Ascending aorta (tissue), 2 donors: Measurements from ENCODE around the gene NUP98. TPM values are rescaled to one million over a fixed set of nuclear protein-coding genes. Genes with fewer than 3 reads are reported as not detected.

Source experiments
- DNase-seq, 2 donors: peaks; one replicate each; pipeline ENCODE4 v3.0.0-alpha.2; 2019; ENCODE audit warnings: low spot score in 2 of 2
- H3K27ac ChIP-seq, 2 donors: fragments of 200-600 bp; sonication (generic); one replicate each; pipeline ENCODE4 v1.5.1; 2016 to 2017; ENCODE audit warnings: mild to moderate bottlenecking in 1 of 2
- H3K27me3 ChIP-seq: fragments of 200-600 bp; sonication (generic); one replicate; pipeline ENCODE4 v1.5.1; 2017
- H3K36me3 ChIP-seq, 2 donors: fragments of 200-600 bp; sonication (generic); one replicate each; pipeline ENCODE4 v1.5.1; 2016
- H3K4me1 ChIP-seq, 2 donors: fragments of 200-600 bp; sonication (generic); one replicate each; pipeline ENCODE4 v1.5.1; 2016 to 2017; ENCODE audit warnings: mild to moderate bottlenecking in 1 of 2
- H3K4me3 ChIP-seq, 2 donors: fragments of 200-600 bp; sonication (generic); one replicate each; pipeline ENCODE4 v1.5.1; 2016 to 2017; ENCODE audit warnings: mild to moderate bottlenecking in 1 of 2
- H3K9me3 ChIP-seq, 2 donors: fragments of 200-600 bp; sonication (generic); one replicate each; pipeline ENCODE4 v1.5.1; 2016
- intact Hi-C: fragments of 100-400 bp; cut with DNase I; formaldehyde crosslinking; loops from one replicate; pipeline ENCODE4 v1.15.1; 2023
- total RNA-seq: library from RNA; depleted of rRNA; stranded (reverse); fragments of >200 nt; gene quantifications from one replicate; pipeline ENCODE4 v1.1.0, GENCODE V29; 2016
- TF ChIP-seq, protein P1 (sequence below), 3 experiments: fragments of 200-600 bp in 2 of 3; fragments of 450-650 bp in 1 of 3; sonication (generic) in 2 of 3; IDR thresholded peaks; one replicate each; pipeline ENCODE4 v1.5.1; 2016 to 2019; ENCODE audit warnings: antibody characterized with exemption in 3 of 3, mild to moderate bottlenecking in 1 of 3, moderate library complexity in 1 of 3

The NUP98 gene
- total RNA-seq, 1 donor from 2014 or later, result 36.3 TPM

GRCh38 chr11:3802011-3802790, 4.8 kb upstream of the NUP98 start:
- H3K4me1 ChIP-seq, result peaks cover 0 to 3% of the 10 kb centered on the region in 2 donors
- no peaks in the 10 kb centered on the region for H3K27me3 ChIP-seq
- H3K27ac ChIP-seq, result no peak overlapping the region
- H3K36me3 ChIP-seq, result no peaks in the 10 kb centered on the region
- H3K4me3 ChIP-seq, result no peak overlapping the region
- H3K9me3 ChIP-seq, result no peaks in the 10 kb centered on the region
- TF ChIP-seq, protein P1, sequence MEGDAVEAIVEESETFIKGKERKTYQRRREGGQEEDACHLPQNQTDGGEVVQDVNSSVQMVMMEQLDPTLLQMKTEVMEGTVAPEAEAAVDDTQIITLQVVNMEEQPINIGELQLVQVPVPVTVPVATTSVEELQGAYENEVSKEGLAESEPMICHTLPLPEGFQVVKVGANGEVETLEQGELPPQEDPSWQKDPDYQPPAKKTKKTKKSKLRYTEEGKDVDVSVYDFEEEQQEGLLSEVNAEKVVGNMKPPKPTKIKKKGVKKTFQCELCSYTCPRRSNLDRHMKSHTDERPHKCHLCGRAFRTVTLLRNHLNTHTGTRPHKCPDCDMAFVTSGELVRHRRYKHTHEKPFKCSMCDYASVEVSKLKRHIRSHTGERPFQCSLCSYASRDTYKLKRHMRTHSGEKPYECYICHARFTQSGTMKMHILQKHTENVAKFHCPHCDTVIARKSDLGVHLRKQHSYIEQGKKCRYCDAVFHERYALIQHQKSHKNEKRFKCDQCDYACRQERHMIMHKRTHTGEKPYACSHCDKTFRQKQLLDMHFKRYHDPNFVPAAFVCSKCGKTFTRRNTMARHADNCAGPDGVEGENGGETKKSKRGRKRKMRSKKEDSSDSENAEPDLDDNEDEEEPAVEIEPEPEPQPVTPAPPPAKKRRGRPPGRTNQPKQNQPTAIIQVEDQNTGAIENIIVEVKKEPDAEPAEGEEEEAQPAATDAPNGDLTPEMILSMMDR (IDR thresholded peaks at IDR 0.05), result no peak
- DNase-seq, result no peak
- intact Hi-C loops, result no loop called here

DNA sequence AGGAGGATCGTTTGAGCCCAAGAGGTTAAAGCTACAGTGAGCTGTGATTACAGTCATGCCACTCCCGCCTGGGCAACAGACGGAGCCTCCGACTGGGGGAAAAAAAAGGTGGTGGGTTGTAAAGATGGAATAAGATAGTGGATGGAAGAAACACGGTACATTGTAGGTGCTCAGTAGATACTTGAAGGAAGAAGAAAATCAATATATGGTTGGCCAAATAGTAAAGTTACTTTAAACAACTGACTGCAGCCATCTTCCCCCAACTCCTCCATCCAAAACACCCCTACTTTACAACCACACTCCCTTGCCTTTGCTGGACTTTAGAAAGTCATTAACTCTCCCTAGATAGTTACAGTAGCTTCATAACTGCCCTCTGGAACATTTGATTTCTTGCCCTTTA, 2.5 kb upstream of the NUP98 start:
- no peaks in the 10 kb centered on the region for H3K36me3 ChIP-seq
- H3K4me3 ChIP-seq, result no peak overlapping the region
- H3K27me3 ChIP-seq, result no peaks in the 10 kb centered on the region
- TF ChIP-seq, protein P1 (IDR thresholded peaks at IDR 0.05), result no peak
- H3K4me1 ChIP-seq, result peaks cover 0 to 19% of the 10 kb centered on the region in 2 donors
- intact Hi-C loops, result no loop called here
- DNase-seq, result no peak
- no peak overlapping the region for H3K27ac ChIP-seq
- no peaks in the 10 kb centered on the region for H3K9me3 ChIP-seq

- peaks cover 0 to 21% of the 10 kb centered on the region in 2 donors for H3K4me1 ChIP-seq
- no peak for DNase-seq
- H3K9me3 ChIP-seq, result no peaks in the 10 kb centered on the region
- TF ChIP-seq, protein P1 (IDR thresholded peaks at IDR 0.05), result no peak
- H3K36me3 ChIP-seq, result peaks cover 0 to 2% of the 10 kb centered on the region in 2 donors
- H3K27ac ChIP-seq, result no peak overlapping the region
- H3K4me3 ChIP-seq, result no peak overlapping the region
- intact Hi-C loops, result no loop called here
- H3K27me3 ChIP-seq, result no peaks in the 10 kb centered on the region
Measured at GRCh38 chr11:3799143-3799542, 1.8 kb upstream of the NUP98 start.

GRCh38 chr11:3796801-3797328, 489 bp downstream of the NUP98 start:
- peaks cover 0 to 21% of the 10 kb centered on the region in 2 donors for H3K4me1 ChIP-seq
- H3K9me3 ChIP-seq, result no peaks in the 10 kb centered on the region
- H3K27ac ChIP-seq, result peak overlapping the region; percentile 95 to 96
- intact Hi-C loops, result loop anchor here (1.0 to 2.0 kb wide), 3 partner anchors 44 to 374 kb away; partner anchors contain the start of gene RRM1
- H3K4me3 ChIP-seq, result peak overlapping the region; percentile 85 to 86
- no peak for DNase-seq
- H3K36me3 ChIP-seq, result peaks cover 5 to 22% of the 10 kb centered on the region in 2 donors
- TF ChIP-seq, protein P1 (IDR thresholded peaks at IDR 0.05), result no peak
- H3K27me3 ChIP-seq, result no peaks in the 10 kb centered on the region

DNA sequence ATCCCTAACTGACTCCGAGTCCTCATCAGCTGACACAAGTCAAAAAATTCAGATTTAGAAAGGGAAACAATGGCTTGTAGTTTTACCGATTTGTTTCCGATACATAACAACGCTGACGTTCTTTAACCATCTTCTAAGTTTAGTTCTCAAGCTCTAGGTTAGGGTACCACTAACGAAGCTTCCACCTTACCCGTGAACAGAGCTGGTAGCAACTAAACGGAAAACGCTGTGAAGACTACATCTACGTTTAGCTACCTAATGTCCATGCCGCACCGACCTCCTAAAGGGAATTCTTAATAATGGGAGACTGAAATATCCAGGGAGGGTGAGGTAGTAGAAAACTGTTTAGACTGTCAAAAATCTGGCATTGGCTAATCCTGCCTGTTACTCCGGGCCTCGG, 1.0 kb downstream of the NUP98 start:
- DNase-seq, result no peak
- H3K27ac ChIP-seq, result peak overlapping the region; percentile 95 to 96
- no peaks in the 10 kb centered on the region for H3K27me3 ChIP-seq
- peak overlapping the region; percentile 85 to 86 for H3K4me3 ChIP-seq
- no peaks in the 10 kb centered on the region for H3K9me3 ChIP-seq
- H3K4me1 ChIP-seq, result peaks cover 0 to 21% of the 10 kb centered on the region in 2 donors
- TF ChIP-seq, protein P1 (IDR thresholded peaks at IDR 0.05), result no peak
- intact Hi-C loops, result loop anchor here (2.0 kb wide), 1 partner anchor 374 kb away; no protein-coding TSS in a partner anchor
- peaks cover 5 to 22% of the 10 kb centered on the region in 2 donors for H3K36me3 ChIP-seq
